ENCODE data around the gene PRKCE. TPM values are rescaled to one million over a fixed set of nuclear protein-coding genes. Genes with fewer than 3 reads are reported as not detected.

Gene PRKCE
- total RNA-seq, 1 experiment from 2014 or later = 2.4 TPM

- intact Hi-C loops (cut with micrococcal nuclease; ENCODE audit: unreplicated experiment) = no loop called here
- H3K4me3 ChIP-seq (ENCODE audit: low read depth, low read length, poor library complexity, severe bottlenecking) = no peak overlapping the region
- no peaks in the 10 kb centered on the region for H3K27me3 ChIP-seq (replicated peaks; ENCODE audit: insufficient read depth, low read depth, low read length, poor library complexity)
- POLR2A ChIA-PET (ENCODE audit: low non-redundant PET) = no interaction called here
- H3K36me3 ChIP-seq (ENCODE audit: insufficient read depth, low read length, poor library complexity, severe bottlenecking) = no peaks in the 10 kb centered on the region
- CTCF ChIA-PET = interaction anchor here (0.6 kb wide), 1 partner anchor 1641 kb away, joined by 3 read pairs; no protein-coding TSS in a partner anchor
- H3K27ac ChIP-seq (ENCODE audit: low read depth, low read length, poor library complexity, severe bottlenecking) = no peak overlapping the region
- BruUV-seq (replicated peaks) = no TSS peak
- H3K9me3 ChIP-seq (ENCODE audit: low read depth, low read length, poor library complexity, severe bottlenecking) = no peaks in the 10 kb centered on the region
- no peak for TF ChIP-seq CTCF (conservative IDR thresholded peaks at IDR 0.05; ENCODE audit: low read depth, low read length)
- no peak for TF ChIP-seq EZH2 (IDR thresholded peaks at IDR 0.05; ENCODE audit: borderline replicate concordance, low read depth, low read length, poor library complexity, severe bottlenecking)
- DNase-seq (ENCODE audit: low spot score) = no peak
- H3K4me1 ChIP-seq (ENCODE audit: insufficient read depth, low read length, poor library complexity, severe bottlenecking) = no peaks in the 10 kb centered on the region
Observed at GRCh38 chr2:45904267-45904945, 252.9 kb downstream of the PRKCE start.

- intact Hi-C loops (cut with micrococcal nuclease; ENCODE audit: unreplicated experiment) = no loop called here
- Histone ChIP-seq H3K36me3 (ENCODE audit: insufficient read depth, low read length, poor library complexity, severe bottlenecking) (no peaks in the 10 kb centered on the region), H3K27ac (ENCODE audit: low read depth, low read length, poor library complexity, severe bottlenecking) (no peak overlapping the region), H3K27me3 (replicated peaks; ENCODE audit: insufficient read depth, low read depth, low read length, poor library complexity) (no peaks in the 10 kb centered on the region), H3K9me3 (ENCODE audit: low read depth, low read length, poor library complexity, severe bottlenecking) (no peaks in the 10 kb centered on the region), H3K4me3 (ENCODE audit: low read depth, low read length, poor library complexity, severe bottlenecking) (no peak overlapping the region), H3K4me1 (ENCODE audit: insufficient read depth, low read length, poor library complexity, severe bottlenecking) (no peaks in the 10 kb centered on the region)
- BruUV-seq (replicated peaks) = no TSS peak
- no peak for DNase-seq (ENCODE audit: low spot score)
- ChIA-PET CTCF (no interaction called here), POLR2A (ENCODE audit: low non-redundant PET) (no interaction called here)
- TF ChIP-seq EZH2 (IDR thresholded peaks at IDR 0.05; ENCODE audit: borderline replicate concordance, low read depth, low read length, poor library complexity, severe bottlenecking) = no peak
- TF ChIP-seq CTCF (conservative IDR thresholded peaks at IDR 0.05; ENCODE audit: low read depth, low read length) = no peak
Observed at GRCh38 chr2:45904946-45905631, 253.6 kb downstream of the PRKCE start.

- no peaks in the 10 kb centered on the region for H3K27me3 ChIP-seq (replicated peaks; ENCODE audit: insufficient read depth, low read depth, low read length, poor library complexity)
- ChIA-PET POLR2A (ENCODE audit: low non-redundant PET) (no interaction called here), CTCF (no interaction called here)
- BruUV-seq (replicated peaks) = no TSS peak
- H3K4me1 ChIP-seq (ENCODE audit: insufficient read depth, low read length, poor library complexity, severe bottlenecking) = no peaks in the 10 kb centered on the region
- H3K4me3 ChIP-seq (ENCODE audit: low read depth, low read length, poor library complexity, severe bottlenecking) = no peak overlapping the region
- no peaks in the 10 kb centered on the region for H3K36me3 ChIP-seq (ENCODE audit: insufficient read depth, low read length, poor library complexity, severe bottlenecking)
- no peak for DNase-seq (ENCODE audit: low spot score)
- TF ChIP-seq EZH2 (IDR thresholded peaks at IDR 0.05; ENCODE audit: borderline replicate concordance, low read depth, low read length, poor library complexity, severe bottlenecking) (no peak), CTCF (conservative IDR thresholded peaks at IDR 0.05; ENCODE audit: low read depth, low read length) (no peak)
- intact Hi-C loops (cut with micrococcal nuclease; ENCODE audit: unreplicated experiment) = no loop called here
- no peak overlapping the region for H3K27ac ChIP-seq (ENCODE audit: low read depth, low read length, poor library complexity, severe bottlenecking)
- no peaks in the 10 kb centered on the region for H3K9me3 ChIP-seq (ENCODE audit: low read depth, low read length, poor library complexity, severe bottlenecking)
Observed at GRCh38 chr2:45905632-45905958, 254.1 kb downstream of the PRKCE start.
